Gastroesophageal sphincter (tissue), 3 donors: ENCODE results near the gene TMEM14B.

Source experiments
- POLR2A ChIP-seq, 2 donors: fragments of 450-650 bp; IDR thresholded peaks; one replicate each; pipeline ENCODE4 v1.6.1; 2017; ENCODE audit warnings: antibody characterized with exemption in 2 of 2, mild to moderate bottlenecking in 2 of 2, moderate library complexity in 1 of 2
- POLR2AphosphoS5 ChIP-seq: sonication (generic); formaldehyde crosslinking; IDR thresholded peaks from one replicate; pipeline ENCODE4 v1.6.1; 2017; ENCODE audit warnings: antibody characterized with exemption
- TF ChIP-seq, protein P1 (sequence below), 4 experiments: fragments of 200-600 bp in 2 of 4; fragments of 450-650 bp in 2 of 4; sonication (generic) in 1 of 4; IDR thresholded peaks; one replicate each; pipeline ENCODE4 v1.5.1; 2017 to 2019; ENCODE audit warnings: antibody characterized with exemption in 4 of 4, mild to moderate bottlenecking in 2 of 4, moderate library complexity in 2 of 4

DNA sequence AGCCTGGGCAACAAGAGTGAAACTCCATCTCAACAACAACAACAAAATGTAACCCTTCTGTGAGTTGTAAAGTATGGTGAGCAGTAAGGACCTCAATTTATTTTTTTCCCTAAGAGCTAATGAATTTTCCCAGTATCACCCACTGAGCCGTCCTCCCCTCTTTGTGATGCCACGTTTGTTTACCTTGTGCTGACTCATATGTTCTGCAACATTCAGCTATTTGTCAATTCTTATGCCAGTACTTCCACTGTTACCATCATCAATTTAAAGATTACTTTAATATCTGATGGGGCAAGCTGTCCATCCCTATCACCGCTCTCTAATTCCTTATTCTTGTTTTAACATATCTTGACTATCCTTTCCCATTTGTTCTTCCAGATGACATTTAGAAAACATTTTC, 53.2 kb downstream of the TMEM14B start:
- TF ChIP-seq POLR2A (IDR thresholded peaks at IDR 0.05) (no peak), POLR2AphosphoS5 (no peak)
- TF ChIP-seq, protein P1, sequence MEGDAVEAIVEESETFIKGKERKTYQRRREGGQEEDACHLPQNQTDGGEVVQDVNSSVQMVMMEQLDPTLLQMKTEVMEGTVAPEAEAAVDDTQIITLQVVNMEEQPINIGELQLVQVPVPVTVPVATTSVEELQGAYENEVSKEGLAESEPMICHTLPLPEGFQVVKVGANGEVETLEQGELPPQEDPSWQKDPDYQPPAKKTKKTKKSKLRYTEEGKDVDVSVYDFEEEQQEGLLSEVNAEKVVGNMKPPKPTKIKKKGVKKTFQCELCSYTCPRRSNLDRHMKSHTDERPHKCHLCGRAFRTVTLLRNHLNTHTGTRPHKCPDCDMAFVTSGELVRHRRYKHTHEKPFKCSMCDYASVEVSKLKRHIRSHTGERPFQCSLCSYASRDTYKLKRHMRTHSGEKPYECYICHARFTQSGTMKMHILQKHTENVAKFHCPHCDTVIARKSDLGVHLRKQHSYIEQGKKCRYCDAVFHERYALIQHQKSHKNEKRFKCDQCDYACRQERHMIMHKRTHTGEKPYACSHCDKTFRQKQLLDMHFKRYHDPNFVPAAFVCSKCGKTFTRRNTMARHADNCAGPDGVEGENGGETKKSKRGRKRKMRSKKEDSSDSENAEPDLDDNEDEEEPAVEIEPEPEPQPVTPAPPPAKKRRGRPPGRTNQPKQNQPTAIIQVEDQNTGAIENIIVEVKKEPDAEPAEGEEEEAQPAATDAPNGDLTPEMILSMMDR (IDR thresholded peaks at IDR 0.05): no peak
